DMS 273 (cell line): ENCODE measurements around the gene FOXJ3.
A peak's percentile ranks its signal among the peaks of the same experiment; 100 is the strongest.

Source experiments
- DNase-seq: peaks from one replicate; lab custom pipeline; 2025; ENCODE audit not compliant: unreplicated experiment; lab: John Stamatoyannopoulos, UW

Gene FOXJ3

DNA sequence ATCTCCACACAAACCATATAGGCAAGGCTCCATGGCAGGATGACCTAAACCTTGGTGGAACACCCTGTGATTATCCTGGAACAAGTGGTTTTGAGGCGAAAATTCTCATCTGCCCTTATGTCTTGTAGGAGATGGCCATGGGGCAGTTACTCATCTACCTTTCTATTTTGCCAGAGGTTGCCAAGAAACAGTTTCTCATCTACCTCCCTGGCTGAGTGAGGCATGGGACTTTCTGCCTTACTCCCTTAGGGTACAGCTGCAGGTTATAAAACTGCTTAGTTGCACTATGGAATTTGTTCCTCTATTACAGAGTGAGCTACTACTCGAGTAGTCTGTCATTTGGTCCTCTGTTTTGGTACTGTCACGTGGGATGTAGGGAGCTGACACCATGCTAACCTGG lies 139.2 kb downstream of the FOXJ3 start:
- no peak for DNase-seq

DNA sequence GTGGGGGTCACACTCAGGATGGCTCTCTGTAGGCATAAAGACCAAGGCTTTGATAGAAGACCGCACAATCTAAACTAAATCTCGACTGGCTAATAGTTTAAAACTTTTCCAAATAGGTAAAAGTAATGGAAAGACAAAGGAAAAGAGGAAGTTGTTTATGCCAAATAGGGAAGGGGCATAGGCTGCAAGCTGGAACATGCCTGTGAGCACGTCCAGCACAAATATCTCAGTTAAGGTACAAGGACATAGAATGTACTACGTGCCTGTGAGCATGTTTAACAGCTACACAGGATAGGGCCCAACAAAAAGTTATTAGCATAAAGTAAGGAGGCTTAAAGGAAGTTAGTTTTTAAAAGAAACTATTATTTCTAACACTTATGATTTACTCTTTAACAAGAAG lies 142.9 kb downstream of the FOXJ3 start:
- DNase-seq: no peak

DNA sequence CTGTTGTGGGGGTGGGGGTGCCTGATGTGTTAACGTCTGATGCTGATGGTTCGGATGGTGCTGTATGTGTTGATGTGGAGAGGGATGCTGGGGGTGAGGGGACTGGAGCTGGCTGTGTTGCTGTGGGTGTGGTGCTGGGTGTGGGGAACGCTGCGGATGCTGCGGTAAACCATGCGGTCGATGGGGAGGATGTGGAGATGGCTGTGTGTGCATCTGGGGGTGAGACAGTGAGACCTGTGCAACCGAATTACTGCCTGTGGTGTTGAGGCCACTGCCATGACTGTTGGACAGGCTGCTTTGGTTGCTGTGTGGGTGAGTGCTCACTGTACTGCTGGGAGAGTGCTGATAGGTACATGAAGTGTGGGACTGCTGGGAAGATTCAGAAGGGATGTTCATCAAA lies 143.7 kb downstream of the FOXJ3 start:
- no peak for DNase-seq

DNA sequence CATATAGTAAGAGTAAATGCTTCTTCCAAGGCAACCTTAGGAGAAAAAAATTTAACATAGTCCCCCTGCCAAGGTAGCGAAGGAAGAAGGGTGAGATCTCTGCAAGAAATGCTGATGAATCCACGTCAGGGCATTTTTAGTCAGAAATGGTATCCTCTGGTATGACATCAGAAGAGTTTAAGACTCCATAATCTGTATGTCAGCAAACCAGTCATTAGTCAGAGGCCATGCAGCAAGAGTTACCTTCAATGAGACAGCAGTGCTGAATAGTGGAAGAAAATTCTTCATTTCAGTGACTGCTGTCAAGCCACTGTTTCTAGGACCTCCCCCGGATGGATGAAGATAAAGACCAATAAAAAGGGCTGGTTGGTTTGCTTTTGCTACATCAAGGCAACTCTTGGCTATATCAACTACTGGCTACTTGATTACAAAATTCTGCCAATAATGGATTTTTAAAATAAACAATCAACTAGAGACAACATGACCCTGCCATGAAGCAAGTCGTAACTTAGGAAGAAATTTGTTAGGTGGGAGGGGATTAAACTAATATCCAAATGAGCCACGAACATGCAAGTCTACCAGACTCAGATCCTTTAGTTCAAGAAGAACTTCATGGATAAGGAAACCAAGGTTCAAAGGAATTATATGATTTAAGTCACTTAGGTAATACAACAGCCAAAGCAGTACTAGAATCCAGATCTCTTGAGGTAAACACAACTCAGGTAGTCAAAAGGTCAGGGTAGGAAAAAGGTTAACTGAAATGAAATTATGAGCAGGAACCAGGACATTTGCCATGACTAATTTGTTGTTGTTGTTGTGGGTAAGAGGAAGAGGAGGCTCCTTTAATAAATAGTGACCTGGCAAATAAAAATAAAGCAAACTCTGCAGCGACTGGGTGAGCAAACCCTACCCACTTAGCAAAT lies 144.8 kb downstream of the FOXJ3 start:
- DNase-seq: no peak

DNA sequence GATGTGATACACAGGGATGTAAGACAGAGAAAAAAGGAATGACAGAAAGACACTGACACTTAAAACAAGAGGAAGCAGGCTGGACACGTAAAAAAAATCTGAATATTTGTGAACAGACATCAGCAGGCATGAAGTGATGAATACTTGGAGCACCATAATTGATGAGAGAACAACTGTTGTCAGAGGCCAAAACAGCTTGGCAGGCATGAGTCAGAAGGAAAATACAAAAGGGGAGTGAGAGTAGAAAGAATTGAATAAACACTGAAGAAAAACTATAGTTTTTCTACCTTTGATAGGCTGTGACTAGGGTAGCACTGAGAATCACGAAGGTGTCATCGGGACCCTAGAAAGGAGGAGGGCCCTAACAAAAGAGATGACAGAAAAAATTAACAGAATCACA lies 148.9 kb downstream of the FOXJ3 start:
- DNase-seq: no peak

DNA sequence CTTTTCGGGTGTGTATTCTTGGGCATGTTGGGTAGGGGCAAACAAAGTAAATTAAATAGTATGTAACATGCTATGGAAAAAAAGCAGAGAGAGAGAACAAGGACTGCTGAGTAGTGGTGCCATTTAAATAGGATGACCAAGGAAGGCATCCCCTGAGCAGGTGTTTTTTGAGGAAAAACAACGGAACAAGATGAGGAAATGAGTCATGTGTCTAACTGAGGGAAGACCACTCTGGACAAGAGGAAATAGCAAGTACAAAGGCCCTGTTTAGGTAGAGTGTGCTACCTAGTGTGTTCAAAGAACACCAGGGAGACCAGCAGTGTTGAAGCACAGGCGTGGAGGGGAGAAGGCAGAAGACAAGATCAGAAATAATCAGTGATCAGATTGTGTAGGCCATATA lies 150.4 kb downstream of the FOXJ3 start:
- DNase-seq: no peak

DNA sequence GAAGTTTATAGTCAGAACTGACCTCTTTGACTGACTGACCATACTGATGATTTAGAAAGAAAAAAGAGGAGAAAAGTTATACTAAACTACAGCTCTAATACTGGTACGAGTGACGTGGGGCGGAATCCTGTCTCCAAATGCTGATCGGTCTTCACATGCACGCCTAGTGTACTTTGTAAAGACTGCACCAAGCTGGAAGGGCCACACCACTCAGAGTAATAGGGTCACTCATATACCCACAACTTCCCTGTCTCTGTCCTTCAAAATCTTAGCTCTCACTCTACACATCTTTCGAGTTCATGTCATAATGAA lies 151.1 kb downstream of the FOXJ3 start:
- no peak for DNase-seq

DNA sequence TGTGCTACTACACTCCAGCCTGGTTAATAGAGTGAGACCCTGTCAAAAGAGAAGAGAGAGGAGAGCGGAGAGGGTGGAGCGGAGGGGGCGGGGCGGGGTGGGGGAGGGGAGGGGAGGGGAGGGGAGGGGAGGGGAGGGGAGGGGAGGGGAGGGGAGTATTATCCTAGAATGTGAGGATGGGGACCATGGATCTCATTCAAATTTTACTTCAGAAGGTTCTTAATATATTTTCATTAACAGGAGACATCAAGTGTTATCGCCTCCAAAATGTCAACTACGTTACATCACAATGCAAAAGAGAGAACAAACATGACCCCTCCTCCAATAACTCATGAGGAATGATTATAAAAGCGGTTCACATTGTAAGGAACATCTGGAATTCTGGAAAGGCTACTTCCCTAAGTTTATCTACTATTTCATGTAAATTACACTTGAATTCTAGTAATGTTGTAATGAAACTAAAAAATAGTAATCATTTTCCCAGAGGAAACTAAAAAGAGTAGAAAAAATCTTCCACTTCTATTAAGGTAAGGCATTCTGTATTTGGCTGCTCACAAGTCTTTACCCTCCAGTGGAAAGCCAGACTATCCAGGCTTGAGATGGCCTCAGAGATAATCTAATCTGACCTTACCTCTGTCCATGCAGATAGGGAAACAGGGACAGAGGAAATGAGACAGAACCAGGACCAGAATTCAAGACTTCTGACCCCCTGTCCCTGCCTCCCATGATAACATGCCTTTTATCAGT lies 151.7 kb downstream of the FOXJ3 start:
- DNase-seq: no peak

DNA sequence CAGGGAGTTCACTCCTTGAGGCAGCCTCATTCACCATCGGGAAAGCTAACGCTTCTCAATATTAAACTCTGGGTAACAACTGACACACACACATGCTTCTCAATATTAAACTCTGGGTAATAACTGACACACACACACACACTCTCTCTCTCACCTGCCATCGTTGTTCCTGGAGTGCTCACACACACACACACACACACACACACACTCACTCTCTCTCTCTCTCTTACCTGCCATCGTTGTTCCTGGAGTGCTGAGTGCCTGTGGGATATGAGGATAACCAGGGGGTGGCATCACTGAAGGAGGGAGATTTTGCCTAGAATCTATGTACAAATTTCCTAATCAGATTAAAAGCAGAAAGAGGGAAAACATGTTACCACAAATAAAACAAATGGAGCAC lies 153.3 kb downstream of the FOXJ3 start:
- DNase-seq: no peak

DNA sequence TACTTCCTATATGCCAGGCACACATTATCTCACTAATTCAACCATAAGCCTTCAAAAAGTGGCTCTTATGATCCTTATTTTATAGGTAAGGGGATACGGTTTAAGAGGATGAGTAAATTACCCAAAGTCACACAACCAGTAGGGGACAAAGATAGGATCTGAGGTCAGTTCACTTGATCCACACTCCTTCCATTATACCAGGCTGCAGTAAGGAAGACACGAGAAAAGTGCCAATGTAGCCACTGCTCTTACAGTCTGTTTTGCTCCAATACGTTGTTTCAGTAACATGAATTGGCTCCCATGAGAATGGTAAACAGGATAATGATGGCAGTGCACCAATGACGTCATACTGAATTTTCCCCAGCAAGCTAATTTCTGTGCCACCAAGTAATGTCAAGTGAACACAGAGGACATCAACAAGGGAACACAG lies 155.1 kb downstream of the FOXJ3 start:
- no peak for DNase-seq

DNA sequence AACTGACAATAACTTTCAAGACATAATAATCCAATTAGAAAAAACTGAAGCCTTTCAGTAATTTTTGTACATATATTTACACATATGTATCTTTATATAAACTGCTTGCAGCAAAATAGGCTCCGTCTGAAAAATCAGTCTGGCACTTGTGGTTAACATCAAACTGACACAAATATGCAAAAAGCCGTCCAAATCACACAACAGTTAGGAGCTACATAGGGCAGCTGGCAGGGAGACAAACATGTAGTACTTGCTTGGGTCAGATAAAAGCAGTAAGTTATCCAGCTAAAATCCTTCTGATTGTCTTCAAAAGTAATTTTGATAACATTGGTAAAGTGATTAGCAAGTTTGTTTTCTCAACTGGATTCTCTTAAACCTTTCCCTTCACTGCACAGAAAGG lies 155.8 kb downstream of the FOXJ3 start:
- no peak for DNase-seq

DNA sequence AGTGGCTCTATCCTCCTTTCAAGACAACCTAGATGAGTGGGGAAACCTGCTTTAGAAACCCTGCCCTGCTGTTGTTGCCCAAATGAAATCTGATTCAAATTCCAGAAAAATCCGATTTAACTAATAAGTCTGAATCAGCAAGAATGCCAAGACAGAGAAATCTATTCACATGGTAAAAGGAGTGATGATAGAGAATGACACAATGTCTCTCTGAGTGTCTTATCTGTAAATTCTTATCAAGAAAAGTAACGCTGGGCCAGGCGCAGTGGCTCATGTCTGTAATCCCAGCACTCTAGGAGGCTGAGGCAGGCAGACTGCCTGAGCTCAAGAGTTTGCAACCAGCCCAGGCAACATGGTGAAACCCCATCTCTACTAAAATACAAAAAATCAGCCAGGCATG lies 156.8 kb downstream of the FOXJ3 start:
- no peak for DNase-seq

DNA sequence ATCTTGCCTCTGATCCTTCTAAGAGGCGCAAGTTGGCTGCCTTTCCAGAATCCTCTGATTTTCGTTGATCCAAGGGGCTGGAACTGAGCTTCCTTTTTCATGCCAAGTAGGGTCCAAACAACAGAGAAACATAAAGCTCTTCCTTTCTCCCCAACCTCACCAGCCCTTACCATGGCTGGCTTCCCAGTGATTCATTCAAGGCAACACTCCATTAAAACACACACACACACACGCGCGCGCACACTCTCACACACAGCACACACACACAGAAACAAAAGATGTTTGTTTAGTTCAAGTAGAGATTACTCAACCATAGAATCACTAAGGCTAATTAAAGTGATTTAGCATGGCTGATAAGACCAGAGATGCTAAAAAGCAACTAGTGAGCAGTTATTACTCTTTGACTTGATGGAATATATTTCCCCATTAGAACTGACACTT lies 157.5 kb downstream of the FOXJ3 start:
- DNase-seq: no peak

DNA sequence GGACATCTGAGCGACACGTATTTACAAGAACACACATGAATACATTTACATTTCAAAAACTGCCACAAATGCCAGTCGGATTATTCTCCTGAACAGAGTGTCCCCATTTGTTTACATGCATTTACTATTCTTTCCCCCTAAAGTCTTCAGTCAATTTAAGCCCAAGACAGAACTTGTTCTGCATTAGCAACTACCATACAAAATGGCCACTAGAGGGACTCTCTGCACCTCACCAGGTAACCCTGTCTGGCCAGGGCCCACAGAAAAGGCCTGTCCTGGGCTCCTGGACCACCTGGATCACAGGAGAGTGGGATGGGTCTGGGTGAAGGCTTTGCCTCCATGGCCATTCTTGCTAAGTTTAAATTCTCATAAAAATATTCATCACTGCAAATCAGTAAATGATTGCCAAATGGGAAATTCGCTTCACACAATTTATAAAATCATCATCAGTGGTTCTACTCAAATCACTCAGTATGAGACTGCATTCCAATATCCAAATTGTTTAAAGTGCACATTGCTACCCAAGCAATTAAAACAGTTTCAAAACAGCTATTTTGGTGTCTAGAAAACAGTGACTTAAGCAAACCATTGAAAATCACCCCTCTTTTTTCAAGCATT lies 158.0 kb downstream of the FOXJ3 start:
- peak; percentile 68 for DNase-seq

DNA sequence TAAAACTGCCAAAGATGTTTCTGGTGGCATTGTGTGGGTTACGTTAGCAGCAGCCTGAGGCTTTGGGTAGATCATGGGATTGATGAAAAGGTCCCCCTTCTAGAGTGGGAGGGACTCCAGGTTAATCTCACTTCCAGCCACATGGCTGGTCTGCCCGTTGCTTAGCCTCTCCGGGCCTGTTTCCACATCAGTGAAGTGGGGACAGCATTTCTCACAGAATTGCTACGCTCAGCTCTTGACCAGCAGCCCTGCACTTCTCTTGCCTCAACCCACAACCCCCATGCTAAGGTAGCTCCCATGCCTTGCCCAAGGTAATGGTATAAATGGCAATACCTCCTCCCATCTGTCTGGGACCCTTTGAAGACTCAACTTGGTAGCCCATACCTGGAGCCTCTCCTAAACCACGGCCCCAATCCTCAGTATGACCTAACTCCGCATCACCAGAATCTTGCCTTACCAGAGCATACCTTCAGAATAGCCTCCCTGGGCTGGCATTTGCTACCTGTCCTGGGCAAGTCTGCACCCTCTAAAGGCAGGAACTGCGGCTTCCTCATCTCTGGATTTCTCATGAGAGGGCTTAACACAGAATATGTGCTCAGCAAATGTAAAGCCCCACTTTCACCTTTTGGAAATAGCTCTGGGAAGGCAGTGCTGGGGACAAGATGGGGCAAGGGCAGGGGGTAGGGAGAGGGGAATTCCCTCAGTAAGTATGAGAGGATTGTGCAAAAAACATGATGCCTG lies 159.6 kb downstream of the FOXJ3 start:
- no peak for DNase-seq

DNA sequence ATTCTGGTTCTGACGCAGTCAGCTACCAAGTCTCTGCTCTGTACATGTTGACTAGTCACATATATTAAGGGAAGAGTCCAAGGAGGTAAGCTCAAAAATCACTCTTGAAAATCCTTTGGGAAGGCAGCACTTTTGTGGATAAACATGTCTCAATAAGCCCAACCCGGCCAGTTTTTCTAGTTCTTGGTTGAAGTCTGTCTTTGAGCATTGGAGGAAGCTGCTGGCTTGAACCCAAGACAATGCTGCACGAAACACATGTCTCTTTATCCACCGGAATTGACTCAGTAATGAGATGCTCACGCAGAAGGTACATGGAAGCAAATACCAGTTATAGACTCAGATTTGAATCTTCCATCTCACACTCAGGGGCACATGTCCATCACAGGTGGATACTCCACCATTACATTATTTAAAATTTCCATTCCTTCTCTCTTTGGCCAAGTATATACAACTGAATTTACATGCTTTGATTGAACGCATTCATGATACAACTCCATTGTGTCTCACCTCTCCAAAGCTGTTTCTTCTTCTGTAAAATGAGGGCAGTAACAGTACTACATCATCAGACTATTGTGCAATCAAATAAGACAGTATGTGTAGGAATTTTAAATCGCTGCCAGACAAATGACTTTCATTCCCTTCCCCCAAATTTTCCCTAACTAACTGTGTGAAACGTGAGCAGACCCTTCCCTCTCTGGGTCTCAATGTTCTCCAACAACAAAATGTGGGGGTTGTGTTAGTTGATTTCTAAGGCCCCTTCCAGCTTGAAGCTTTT lies 160.9 kb downstream of the FOXJ3 start:
- peak; percentile 21 for DNase-seq

DNA sequence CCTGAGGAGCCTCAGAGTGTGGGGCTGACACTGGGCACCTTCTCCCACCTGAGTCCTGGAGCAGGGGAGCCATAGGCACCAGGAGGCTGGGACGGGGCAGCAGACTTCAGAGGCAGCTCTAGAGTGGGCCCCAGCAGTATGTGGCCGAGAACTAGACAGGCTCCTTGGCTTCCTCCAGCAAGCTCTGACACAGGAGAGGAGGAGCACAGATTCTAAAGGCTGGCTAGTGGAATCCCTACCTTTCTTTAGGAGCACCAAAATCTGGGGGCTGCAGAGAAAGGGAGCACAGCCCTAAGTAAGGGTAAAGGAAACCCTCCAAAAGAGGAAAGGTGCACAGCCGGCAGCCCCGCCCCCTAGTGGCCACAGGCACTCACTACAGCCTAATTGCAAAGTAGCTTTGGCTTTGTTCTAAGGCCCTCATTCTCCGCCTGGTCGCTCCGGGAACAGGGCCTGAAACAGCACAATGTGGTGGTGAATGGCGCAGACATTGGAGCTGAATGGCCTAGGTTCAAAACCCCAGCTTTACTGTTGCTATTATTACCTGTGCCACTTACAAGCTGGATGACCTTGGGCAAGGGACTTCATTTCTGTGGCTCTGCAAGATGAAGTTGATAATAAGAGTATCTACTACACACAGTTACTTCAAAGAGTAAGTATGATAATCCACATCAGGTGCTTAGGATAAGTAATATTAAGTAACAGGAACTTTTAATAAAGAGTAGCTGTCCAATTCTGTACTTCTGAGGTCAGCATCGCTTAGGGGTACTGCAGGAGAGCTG lies 161.7 kb downstream of the FOXJ3 start:
- DNase-seq: peak; percentile 82

DNA sequence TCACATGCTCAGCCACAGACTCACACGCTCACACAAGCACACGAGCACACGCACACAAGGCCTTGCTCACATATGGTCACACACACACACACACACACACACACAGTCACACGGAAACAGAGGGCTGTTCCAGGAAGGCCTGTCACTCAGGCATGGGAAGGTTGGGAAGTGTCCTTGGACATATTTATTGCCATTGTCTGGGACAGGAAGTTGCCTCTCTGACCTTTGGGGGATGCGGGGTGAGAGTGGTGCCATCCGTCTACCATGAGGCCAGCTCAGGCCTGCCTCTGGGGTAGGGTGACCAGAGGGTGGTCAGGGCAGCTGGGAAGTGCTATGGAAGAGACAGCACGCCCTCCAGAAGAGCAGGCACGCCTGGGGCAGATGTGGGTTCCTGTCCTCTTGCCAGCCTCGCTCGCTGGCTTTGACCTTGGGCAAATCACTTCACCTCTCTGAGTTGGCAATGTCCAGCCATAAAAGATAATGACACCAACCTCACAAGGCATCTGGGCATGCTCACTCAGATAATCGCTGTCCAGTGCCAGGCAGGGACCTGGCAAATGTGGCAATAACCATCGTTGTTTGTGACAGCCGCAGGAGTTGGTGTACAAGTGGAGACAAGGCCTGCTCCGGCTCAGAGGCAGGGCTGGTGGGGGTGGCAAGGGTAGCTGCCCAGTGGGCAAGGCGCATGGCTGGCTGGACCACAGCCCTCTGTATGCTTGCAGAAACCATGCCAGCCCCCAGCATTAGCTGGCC lies 162.5 kb downstream of the FOXJ3 start:
- peak; percentile 58 for DNase-seq

DNA sequence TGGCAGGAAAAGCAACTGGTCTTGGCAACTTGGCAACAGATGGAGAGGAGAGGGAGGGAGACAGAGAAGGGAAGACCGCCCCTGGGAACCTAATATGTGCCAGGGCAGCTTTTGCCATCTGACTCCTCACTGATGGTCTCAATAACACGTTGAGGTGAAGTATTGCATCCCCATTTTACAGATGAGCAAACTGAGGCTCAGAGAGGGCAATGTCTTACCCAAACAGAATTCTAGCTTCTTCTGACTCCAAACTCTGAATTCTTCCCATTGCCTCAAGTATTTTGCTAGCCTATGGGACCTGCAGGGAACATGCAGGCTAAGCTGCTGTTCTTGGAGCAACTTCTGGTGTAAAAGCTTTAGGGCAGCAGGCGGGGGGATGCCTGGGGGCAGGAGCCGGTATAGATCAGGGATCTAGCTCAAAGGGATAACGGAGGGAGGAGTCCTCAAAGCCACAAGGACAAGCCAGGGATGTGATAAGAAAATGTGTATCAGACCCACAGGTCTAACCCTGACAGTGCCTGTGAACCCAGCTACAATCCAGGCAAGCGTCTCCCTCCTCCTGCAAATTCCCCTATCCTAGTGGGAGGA lies 163.3 kb downstream of the FOXJ3 start:
- DNase-seq: peak; percentile 72
